ENCODE data around the gene SNTB2. TPM values are rescaled to one million over a fixed set of nuclear protein-coding genes. Genes with fewer than 3 reads are reported as not detected.

Gene SNTB2
- polyA plus RNA-seq, 12 donors: 12.9 to 70.0 (median 17.4) TPM

DNA sequence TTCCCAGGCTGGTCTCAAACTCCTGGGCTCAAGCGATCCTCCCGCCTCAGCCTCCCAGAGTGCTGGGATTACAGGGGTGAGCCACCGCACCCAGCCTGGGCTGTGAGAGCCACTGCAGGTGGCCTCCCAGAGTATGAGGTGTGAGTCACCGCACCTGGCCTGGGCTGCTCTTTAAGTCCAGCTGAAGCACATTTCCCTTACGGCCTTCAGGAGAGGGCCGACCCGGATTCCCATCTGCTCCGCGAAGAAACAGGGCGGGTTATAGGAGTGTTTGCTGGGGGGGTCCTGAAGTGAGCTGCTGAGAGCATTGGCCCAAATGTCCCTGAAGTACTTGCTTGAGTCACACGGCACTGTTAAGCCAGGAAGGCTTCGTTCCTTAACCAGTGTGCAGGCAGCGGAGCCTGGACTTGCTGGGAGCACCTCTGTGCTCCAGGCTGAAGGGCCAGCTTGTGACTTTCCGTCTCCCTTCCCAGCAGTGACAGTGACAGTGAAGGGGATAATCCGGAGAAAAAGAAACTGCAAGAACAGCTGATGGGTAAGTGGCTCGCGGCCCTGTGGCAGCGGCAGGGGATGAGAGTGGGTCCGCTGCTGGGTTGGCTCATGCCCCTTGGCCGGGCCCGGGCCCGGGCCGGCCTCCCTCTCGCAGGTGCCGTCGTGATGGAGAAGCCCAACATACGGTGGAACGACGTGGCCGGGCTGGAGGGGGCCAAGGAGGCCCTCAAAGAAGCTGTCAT is 131.4 kb downstream of the SNTB2 start:
- no peak for DNase-seq

DNA sequence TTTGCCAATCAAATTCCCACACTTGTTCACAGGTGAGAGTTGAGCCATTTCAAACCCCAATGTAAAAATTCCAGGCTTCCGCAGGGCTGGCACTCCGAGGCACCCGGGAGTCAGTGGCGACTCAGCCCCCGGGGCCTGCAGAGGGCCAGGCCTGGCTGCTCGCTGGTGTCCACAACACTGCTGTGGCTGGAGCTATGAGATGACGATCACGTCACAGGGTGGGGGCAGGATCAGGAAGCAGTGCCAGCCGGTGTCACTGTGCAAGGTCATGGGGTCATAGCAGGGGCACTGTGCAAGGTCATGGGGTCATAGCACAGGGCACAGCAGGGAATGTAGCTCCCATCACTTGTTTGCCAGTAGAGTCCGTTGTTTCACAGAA is 131.9 kb downstream of the SNTB2 start:
- no peak for DNase-seq

DNA sequence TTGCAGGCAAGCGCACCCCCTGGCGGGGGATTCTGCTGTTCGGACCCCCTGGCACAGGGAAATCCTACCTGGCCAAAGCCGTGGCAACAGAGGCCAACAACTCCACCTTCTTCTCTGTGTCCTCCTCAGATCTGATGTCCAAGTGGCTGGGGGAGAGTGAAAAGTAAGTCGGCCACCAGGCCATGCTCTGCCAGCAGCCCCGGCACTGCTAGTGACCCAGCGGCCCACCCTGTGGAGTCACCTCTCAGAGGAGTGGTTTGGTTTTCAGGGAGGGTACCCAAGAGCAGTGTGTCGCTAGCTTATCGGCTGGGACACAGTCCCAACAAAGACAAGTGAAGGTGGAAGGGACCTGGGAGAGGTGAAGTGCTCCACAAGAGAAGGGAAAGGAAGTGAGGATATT is 132.4 kb downstream of the SNTB2 start:
- no peak for DNase-seq

DNA sequence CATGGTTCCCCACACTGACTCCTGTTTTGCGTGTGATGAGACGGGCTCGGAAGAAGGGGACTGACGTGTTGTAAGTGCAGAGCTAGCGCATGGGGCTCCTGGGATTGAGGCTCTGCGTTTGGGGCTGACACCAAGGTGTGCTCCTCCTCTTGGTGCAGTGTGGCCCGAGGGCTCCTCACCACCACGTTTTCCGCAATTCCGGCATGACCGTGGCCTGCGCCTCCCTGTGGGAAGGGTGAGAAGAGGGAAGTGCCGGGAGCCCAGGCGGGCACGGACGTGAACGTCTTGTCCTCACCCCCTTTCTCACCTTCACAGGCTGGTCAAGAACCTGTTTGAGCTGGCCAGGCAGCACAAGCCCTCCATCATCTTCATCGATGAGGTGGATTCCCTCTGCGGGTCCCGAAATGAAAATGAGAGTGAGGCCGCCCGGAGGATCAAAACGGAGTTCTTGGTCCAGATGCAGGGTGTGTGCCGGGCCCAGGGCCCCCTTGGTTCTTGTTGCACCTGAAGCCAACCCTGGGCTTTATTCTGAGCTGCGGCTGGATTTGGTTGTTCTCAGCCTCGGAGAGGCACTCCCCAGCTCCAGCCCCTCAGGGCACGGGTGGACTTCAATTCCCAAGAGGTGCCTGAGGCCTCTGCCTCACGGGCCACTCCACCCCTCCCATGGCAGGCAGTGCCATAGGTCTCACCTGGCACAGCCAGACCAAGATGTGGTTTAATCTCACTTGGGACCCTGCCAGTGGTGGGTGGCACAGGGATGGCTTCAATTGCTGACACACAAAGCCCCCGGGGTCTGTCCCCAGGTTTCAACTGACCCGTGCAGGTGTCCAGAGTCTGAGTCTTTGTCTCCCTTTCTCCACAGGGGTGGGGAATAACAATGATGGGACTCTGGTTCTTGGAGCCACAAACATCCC is 133.1 kb downstream of the SNTB2 start:
- DNase-seq: no peak

DNA sequence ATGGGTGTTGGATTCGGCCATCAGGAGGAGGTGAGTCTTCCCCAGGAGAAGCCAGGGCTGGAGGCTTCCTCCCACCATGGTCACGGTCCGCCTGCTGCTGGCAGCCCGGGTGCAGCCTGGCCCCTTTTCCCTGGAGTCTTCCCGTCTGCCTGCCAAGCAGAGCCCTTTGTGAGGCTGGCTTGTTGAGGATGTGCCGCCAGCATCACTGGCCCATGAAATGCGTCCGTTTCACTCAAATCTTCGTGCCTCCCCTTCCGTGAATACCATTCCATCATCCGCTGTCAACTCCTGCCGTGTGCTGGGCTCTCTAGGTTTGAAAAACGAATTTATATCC is 133.7 kb downstream of the SNTB2 start:
- no peak for DNase-seq

DNA sequence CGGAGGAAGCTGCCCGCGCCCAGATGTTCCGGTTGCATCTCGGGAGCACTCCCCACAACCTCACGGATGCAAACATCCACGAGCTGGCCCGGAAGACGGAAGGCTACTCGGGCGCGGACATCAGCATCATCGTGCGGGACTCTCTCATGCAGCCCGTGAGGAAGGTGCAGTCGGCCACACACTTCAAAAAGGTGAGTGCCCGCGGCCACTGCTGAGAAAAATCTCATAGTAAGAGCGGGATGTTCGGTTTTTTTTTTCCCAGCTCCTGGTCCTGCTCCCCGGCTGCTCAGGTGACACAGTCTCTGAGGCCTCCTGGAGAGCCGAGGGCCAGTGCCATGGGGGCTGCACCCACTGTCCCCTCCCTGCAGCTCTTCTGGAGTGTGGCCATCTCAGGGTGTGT is 134.1 kb downstream of the SNTB2 start:
- DNase-seq: no peak

DNA sequence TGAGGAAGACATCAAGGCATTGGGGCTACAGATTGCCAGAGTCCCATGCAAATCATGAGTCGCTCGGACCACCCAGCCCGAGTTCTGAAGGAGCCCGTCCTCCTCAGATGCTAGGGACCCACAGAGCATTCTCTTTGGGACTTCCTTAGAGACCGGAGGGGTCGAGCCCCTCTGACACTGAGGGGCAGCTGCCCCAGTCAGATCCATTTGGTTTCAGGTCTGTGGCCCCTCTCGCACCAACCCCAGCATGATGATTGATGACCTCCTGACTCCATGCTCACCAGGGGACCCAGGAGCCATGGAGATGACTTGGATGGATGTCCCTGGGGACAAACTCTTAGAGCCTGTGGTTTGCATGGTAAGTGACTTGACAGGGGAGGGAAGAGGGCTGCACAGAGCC is 135.4 kb downstream of the SNTB2 start:
- DNase-seq: no peak

DNA sequence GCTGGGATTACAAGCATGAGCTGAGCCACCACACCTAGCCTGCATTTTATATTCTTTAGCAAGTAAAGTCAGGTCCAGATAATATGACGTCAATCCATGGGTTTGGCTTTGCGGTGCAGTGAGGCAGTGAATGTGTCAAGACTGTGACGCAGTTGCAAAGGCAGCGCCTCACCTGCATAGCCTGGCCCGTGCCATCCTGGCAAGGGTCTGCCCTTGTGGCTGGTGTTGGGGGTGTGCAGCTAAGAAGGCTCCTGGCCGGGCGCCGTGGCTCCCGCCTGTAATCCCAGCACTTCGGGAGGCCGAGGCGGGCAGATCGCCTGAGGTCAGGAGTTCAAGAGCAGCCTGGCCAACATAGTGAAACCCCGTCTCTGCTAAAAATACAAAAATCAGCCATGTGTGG is 136.5 kb downstream of the SNTB2 start:
- no peak for DNase-seq

DNA sequence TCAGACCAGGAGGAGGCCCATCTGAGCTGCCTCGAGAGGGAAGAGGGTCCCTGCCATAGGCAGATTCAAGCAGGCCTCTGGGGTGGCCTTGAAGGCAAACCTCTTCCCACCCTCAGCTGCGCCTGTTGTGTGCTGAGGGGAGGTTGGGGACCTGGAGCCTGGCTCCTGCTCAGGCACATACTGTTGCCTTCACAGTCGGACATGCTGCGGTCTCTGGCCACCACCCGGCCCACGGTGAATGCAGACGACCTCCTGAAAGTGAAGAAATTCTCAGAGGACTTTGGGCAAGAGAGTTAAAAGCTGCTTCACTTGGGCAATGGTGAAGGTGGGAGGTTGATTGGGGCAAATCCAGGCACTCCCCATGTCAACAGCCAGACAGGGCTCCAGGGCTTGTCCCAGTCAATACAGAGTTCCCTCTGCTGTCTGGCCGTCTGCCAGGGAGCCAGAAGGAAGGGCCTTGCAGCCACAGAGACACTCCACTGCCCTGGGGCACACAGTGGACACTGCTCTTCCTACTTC is 137.1 kb downstream of the SNTB2 start:
- DNase-seq: no peak

DNA sequence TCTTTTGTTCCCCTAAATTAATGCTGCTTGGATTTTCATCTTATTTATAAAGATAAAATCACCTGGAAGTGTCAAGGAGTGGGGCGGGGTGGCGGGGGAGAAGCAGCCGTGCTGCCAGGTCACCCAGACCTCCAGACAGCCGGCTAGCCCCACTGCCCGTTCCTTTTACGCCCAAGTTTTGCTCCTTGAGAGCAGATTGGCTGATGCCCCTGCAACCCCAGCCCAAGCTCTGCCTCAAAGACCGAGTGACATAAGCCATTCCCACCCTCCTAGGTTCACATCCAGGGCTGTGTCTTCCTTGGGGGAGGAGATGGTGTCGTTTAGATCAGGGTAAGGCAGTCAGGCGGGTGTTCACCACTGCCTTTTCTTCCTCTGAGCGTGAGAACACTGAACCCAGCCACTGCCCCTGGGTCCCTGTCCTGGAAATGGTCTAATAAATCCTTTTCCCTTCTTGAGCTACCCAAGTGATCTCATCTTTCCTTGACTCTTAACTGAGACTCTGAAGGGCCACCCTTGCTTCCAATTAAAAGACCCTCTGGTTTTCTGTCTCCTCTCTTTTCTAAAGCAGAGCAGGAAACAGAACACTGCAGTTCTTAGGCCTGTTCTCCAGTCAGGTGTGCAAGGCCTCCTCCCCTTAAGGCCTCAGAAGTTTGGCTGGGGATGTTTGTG is 137.8 kb downstream of the SNTB2 start:
- DNase-seq: no peak

DNA sequence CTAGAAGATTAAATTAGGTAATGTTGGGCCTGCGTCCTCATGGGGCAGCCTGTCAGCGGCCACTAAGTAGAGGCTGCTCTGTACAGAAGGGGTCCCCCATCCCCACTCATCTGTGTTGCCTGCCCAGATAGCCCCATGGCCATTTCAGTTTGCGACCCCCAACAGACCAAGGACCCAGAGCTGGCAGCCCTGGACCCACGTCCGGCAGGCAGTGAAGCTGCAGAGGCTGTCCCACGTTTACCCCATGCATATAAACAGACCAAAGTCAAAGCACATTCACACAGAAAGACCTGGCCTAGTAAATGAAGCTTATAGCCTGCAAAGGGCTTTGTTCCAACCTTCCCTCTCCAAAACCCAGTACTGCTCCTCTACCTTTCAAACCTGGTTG is 138.8 kb downstream of the SNTB2 start:
- no peak for DNase-seq

DNA sequence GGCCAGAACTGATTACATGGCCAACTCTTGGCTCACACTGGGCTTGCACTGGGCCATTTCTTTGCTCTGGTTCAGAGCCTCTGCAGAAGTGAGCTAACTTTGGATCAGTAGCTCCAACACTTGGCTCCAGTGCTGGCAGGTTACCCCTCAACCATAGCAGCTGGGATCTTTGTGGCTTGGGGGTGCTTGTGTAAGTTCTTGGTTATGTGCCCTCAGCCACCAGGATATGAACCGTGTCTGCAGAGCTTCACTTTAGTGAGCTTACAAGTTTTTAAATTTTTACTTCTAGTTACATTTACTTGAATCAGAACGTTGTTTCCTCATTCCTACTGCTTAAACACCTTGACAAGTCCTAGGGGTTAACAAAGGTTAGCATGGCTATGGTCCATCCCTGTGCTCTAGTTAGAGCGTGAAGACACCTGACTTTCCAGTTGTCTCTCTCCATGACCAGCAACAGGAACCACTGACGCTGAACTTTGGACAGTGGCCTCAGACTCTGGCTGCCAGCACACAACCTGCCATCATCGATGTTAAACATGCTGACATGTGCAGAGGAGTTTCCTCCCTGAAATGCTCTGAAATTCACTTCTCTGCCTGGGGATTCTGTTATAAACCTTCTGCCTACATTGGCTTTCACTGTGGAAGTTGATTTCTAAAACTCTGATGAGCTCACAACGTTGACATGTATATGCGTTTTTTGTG is 139.4 kb downstream of the SNTB2 start:
- no peak for DNase-seq

DNA sequence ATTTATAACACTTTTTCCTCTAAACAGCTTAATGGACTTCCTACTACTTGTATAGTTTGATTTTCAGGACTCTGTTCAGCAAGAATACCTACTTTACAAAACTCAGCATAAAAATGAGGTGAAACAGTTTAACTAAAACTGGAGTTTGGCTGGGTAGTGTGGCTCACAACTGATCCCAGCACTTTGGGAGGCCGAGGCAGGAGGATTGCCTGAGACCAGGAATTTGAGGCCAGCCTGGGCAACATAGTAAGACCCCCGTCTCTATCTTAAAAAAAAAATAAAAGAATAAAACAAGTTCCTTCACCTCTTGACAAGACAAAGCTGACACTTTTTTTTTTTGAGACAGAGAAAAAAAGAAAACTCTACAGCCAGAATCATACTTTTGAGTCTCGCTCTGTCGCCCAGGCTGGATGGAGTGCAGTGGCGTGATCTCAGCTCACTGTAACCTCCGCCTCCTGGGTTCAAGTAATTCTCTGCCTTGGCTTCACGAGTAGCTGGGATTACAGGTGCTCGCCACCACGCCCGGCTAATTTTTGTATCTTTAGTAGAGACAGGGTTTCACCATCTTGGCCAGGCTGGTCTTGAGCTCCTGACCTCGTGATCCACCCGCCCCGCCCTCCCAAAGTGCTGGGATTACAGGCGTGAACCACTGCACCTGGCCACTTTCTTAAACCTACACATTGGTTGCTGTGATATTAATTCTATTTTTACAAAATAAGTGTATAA is 140.8 kb downstream of the SNTB2 start:
- DNase-seq: no peak

DNA sequence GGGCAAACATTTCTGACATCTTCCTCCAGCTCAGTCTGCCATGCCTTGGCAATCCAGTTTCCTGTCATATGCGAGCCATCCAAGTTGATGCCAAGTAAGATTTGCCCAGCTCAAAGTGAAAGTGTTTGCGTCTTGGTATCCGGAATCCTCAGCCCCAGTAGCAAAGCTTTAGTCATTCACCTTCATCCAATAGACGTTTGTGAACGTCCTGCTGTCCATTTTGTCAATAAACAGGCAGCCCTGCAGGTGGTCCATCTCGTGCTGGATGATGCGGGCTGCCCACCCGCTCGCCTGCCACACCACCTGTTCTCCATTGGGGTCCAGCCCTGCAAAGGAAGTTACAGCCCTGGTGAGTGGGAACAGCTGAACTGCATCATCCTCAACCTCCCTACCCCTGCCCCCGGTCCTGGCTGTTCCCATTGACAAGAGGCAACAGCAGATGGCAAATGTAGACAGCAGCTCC is 141.9 kb downstream of the SNTB2 start:
- no peak for DNase-seq

DNA sequence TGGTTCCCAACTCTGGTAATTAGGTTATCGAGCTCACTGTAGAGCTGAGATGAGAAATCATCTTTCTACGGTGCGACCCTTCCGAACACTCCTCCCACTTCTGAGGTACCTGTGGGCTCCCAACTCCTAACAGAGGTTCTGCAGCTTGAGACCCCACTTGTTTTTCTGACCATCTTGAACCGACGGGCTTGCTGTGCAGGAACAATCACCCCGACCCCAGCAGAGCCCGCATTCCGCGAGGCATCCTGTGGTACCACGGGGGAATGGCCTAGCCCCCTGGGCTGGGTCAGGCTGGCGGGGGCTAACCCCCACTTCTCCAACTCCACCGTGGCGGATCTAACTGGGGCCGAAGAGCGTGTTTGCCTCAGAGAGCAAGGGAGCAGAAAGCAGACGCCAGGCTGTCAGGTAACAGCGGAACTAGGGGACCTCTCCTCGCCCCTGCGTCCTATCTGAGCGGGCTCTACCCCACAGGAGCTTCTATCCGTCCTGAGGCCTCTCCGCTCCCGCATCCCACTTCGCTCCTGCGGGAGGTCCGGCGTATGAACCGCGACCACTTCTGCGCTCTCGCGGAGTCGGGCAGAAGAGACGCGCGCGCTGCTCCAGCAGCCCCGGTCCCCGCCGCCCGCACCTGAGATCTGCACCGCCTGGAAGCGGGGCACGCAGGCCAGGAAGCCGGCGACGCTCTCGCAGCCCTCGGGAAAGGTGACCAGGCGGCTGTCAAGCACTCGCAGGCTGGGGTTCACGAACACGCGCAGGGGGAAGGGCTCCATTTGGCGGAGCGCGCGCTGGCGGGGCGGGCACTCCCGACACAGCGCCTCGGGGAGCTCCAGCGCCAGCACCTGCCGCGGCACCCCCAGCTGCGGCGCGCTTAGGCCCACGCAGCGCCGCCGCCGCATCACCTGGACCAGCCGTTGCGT is 142.7 kb downstream of the SNTB2 start:
- DNase-seq: no peak

DNA sequence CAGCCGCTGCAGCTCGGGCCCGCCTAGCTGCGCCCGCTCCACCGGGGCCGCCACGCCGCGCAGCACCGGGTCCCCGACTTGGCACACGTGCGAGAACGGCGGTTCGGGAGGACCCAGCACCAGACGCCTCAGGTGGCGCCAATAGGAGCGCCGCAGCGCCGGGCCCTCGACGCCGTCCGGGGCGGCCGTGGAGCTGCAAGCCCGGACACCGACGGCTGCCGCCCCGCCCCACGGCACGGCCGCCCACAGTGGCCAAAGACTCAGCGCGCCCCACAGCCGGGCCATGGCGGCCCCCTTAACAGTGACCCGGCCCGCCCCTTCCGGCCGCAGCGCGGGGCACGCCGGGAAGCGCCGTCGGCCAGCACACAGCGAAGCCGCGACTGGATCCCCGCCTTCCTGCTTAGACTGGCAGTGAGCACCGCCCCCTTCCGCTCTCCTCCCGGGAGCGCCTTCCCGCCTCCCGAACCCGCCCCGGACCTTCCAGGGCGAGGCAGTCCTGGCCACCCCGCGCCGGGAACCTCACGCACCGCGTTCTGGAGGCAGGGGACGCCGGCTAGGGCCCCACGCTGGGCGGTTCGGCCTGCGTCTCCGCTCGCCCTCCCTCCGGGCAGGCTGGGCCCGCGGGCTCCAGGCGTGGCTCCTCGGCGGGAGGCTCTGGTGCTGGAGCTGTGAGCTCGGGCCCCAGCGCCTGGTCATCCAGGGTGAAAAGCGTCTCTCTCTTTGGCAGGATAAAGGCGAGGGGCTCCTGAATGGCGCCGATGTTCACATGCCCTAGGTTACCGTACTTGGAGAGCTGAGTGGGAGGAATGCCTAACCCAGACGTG is 143.5 kb downstream of the SNTB2 start, which contains the start of gene PDF:
TSS of gene PDF (minus strand) at position 303 of the 824 bp plus-strand sequence. CDS start at position 285, 18 bp downstream.
- DNase-seq: peak; percentile 92

DNA sequence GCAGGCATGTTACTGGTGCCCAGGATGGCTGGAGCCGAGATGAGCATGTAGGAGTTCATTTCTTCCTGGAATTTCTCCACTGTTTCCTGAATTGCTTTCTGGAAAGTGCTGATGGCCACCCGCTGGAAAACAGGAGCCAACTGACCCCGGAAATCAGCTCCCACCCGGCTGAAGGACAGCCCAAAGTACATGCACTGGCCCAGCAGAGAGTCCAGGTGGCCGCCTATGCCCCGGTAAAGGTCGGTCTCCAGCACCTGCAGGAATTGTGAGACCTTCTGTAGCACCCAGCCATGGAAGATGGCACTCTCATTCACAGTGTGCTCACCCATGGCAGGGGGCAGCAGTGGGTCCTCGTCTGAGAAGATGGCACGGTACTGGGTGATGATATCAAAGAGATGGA is 147.7 kb downstream of the SNTB2 start:
- no peak for DNase-seq

DNA sequence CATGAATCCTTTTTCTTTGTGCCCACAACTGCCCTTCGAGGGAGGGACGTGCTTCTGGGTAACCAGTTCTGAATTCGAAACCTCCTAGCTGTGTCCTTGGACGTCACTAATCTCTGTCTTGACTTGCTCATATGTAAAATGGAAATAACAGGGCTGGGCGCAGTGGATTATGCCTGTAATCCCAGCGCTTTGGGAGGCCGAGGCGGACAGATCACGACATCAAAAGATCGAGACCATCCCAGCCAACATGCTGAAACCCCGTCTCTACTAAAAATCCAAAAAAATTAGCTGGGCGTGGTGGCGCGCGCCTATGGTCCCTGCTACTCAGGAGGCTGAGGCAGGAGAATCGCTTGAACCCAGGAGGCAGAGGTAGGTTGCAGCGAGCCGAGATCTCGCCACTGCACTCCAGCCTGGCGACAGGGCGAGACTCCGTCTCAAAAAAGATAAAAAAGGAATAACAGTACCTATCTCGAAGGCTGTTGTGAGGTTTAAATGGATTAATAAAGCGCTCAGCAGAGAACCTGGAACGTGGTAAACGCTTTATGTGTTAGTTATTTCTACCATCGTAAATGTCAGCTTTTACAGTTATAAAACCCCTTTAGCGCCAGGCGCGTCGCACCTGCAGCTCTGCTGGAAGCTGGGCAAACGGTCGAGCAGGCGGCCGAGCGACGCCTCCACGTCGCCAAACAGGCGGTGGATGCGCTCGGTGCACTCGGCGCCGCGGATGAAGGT is 151.8 kb downstream of the SNTB2 start:
- DNase-seq: no peak

Measured in muscle of arm (tissue), 12 donors.